Kidney (tissue), 14 donors: ENCODE data around the gene NLGN3. TPM values are rescaled to one million over a fixed set of nuclear protein-coding genes. Genes with fewer than 3 reads are reported as not detected.

Source experiments
- DNase-seq, 5 donors: peaks; one replicate each; pipeline ENCODE4 v3.0.0-alpha.2; 2013 to 2020
- FAIRE-seq: peaks from 2 replicates; lab custom pipeline; 2012; peaks lifted over from hg19 to GRCh38; lab: Jason Lieb, UNC
- H3K27ac ChIP-seq, 2 donors: one replicate each; pipeline ENCODE4 v1.7.0; 2013; ENCODE audit warnings: low read depth in 2 of 2, low read length in 2 of 2, inconsistent platforms in 1 of 2
- H3K27me3 ChIP-seq: one replicate; pipeline ENCODE4 v1.7.1; 2013; ENCODE audit warnings: low read length, inconsistent platforms; ENCODE audit not compliant: control insufficient read depth, insufficient read depth
- H3K36me3 ChIP-seq, 3 donors: one replicate each; pipeline versions ENCODE4 v1.7.0 to v1.7.1; 2013; ENCODE audit warnings: low read length in 3 of 3, control low read depth in 1 of 3, inconsistent platforms in 1 of 3; ENCODE audit not compliant: insufficient read depth in 3 of 3, control insufficient read depth in 2 of 3
- H3K4me1 ChIP-seq, 3 donors: one replicate each; pipeline versions ENCODE4 v1.7.0 to v1.7.1; 2013; ENCODE audit warnings: low read length in 3 of 3, inconsistent platforms in 1 of 3, low read depth in 1 of 3; ENCODE audit not compliant: control insufficient read depth in 2 of 3, insufficient read depth in 2 of 3
- H3K4me3 ChIP-seq, 3 donors: one replicate each; pipeline versions ENCODE4 v1.7.0 to v1.8.1; 2013; ENCODE audit warnings: low read length in 3 of 3, control low read depth in 1 of 3, inconsistent platforms in 1 of 3
- H3K9ac ChIP-seq, 3 donors: one replicate each; pipeline versions ENCODE4 v1.7.0 to v1.7.1; 2013; ENCODE audit warnings: low read length in 3 of 3, control low read depth in 1 of 3, inconsistent platforms in 1 of 3
- H3K9me3 ChIP-seq, 3 donors: one replicate each; pipeline versions ENCODE4 v1.7.0 to v1.7.1; 2013; ENCODE audit warnings: low read length in 3 of 3, control low read depth in 1 of 3, inconsistent platforms in 1 of 3; ENCODE audit not compliant: control insufficient read depth in 2 of 3, insufficient read depth in 1 of 3
- CTCF ChIP-seq: IDR thresholded peaks from 3 replicates; pipeline ENCODE4 v1.5.1; 2012; ENCODE audit warnings: mild to moderate bottlenecking, moderate library complexity, borderline replicate concordance; ENCODE audit not compliant: insufficient read depth; ENCODE audit errors: extremely low read depth
- intact Hi-C: fragments of 100-400 bp; cut with DNase I; formaldehyde crosslinking; loops from one replicate; pipeline ENCODE4 v1.11.1; 2022
- polyA plus RNA-seq: library from polyadenylated mRNA; stranded (reverse); fragments of 350-450 nt; fragmentation: Illumina TruSeq; extraction: RNeasy Lipid Tissue Mini Kit (QIAGEN cat#74804); gene quantifications from one replicate; pipeline ENCODE4 v1.2.3, GENCODE V29; 2014; ENCODE audit warnings: low read depth, low replicate concordance; ENCODE audit not compliant: insufficient read depth
- total RNA-seq: library from RNA; stranded (reverse); fragmentation: NEBNext Ultra II Directional; extraction: Animal tissue kit (Norgen Biotek cat#: 25700); gene quantifications from one replicate; pipeline ENCODE4 v1.2.1, GENCODE V29; 2021
- donor health status: control.
- donor health status: control.
- donor health status: control.
- donor health status: control.
- donor health status: control.
- donor health status: DM: yes; HTN: yes; CAD: no.
- donor health status: Normal renal cell carcinoma (clear cell type).

NLGN3 gene
- total and polyA plus RNA-seq, 2 donors from 2014 or later, result 0.82 to 0.97 TPM

GRCh38 chrX:71148278-71148663, 3.6 kb downstream of the NLGN3 start:
- Histone ChIP-seq H3K36me3 (no peaks in the 10 kb centered on the region), H3K4me3 (no peak overlapping the region), H3K9ac (no peak overlapping the region), H3K9me3 (no peaks in the 10 kb centered on the region), H3K4me1 (peaks cover 0 to 6% (median 0%) of the 10 kb centered on the region in 3 donors), H3K27me3 (no peaks in the 10 kb centered on the region), H3K27ac (no peak overlapping the region)
- FAIRE-seq, result no peak
- intact Hi-C loops, result no loop called here
- DNase-seq, result no peak
- no peak for TF ChIP-seq CTCF

- no peak overlapping the region for H3K27ac ChIP-seq
- intact Hi-C loops, result no loop called here
- H3K4me1 ChIP-seq, result peaks cover 0 to 1% (median 0%) of the 10 kb centered on the region in 3 donors
- DNase-seq (no peak), FAIRE-seq (no peak)
- H3K36me3 ChIP-seq, result no peaks in the 10 kb centered on the region
- no peak overlapping the region for H3K9ac ChIP-seq
- H3K27me3 ChIP-seq, result no peaks in the 10 kb centered on the region
- no peaks in the 10 kb centered on the region for H3K9me3 ChIP-seq
- no peak for TF ChIP-seq CTCF
- H3K4me3 ChIP-seq, result no peak overlapping the region
These were observed 6.7 kb downstream of the NLGN3 start for GRCh38 chrX:71151366-71151765.

GRCh38 chrX:71154196-71154595, 9.6 kb downstream of the NLGN3 start:
- H3K27ac ChIP-seq, result no peak overlapping the region
- H3K4me1 ChIP-seq, result no peaks in the 10 kb centered on the region
- H3K36me3 ChIP-seq, result peaks cover 0 to 2% (median 0%) of the 10 kb centered on the region in 3 donors
- TF ChIP-seq CTCF, result no peak
- intact Hi-C loops, result no loop called here
- H3K9me3 ChIP-seq, result no peaks in the 10 kb centered on the region
- no peak overlapping the region for H3K4me3 ChIP-seq
- H3K9ac ChIP-seq, result no peak overlapping the region
- no peak for FAIRE-seq
- no peak for DNase-seq
- no peaks in the 10 kb centered on the region for H3K27me3 ChIP-seq

GRCh38 chrX:71154641-71155040, 10.0 kb downstream of the NLGN3 start:
- Histone ChIP-seq H3K9me3 (no peaks in the 10 kb centered on the region), H3K27ac (no peak overlapping the region), H3K4me1 (no peaks in the 10 kb centered on the region), H3K4me3 (no peak overlapping the region), H3K27me3 (no peaks in the 10 kb centered on the region), H3K9ac (no peak overlapping the region), H3K36me3 (peaks cover 0 to 2% (median 0%) of the 10 kb centered on the region in 3 donors)
- FAIRE-seq (no peak), DNase-seq (no peak)
- TF ChIP-seq CTCF, result no peak
- intact Hi-C loops, result no loop called here
